NCI-H774 (cell line): Measurements from ENCODE around the gene IRF2BP1.

ENCODE experiments used
- DNase-seq: peaks from one replicate; lab custom pipeline; 2025; lab: John Stamatoyannopoulos, UW

IRF2BP1 gene

GRCh38 chr19:45860359-45861259 lies 25.3 kb downstream of the IRF2BP1 start:
- DNase-seq: no peak

DNA sequence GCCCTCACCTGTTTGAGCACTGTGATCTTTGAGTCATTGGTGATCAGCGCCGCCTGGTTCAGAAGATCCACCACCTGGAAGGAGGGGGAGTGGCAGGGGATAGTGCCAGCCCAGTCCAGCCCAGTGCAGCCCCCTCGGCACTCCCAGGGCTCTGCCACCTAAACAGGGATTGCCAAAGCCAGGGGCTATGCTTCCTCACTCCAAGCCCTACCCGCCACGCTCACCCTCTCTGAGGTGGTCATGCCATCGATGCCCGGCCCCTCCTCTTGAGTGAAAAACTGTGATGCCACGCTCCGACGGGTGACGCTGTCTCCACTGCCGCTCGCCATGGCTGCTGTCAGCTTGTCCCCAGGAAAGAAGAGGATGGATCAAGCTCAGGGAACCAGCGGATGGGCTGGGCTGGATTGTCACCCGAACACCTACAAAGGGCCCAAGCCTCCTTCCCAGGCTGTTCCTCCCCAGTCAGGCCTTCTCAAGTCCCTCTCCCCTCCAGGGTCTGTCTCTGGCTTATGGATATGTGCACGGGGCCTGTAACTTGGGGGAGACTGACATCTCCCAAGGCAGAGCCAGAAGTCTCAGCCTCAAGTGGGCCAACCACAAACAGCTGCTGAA lies 31.7 kb downstream of the IRF2BP1 start:
- no peak for DNase-seq

DNA sequence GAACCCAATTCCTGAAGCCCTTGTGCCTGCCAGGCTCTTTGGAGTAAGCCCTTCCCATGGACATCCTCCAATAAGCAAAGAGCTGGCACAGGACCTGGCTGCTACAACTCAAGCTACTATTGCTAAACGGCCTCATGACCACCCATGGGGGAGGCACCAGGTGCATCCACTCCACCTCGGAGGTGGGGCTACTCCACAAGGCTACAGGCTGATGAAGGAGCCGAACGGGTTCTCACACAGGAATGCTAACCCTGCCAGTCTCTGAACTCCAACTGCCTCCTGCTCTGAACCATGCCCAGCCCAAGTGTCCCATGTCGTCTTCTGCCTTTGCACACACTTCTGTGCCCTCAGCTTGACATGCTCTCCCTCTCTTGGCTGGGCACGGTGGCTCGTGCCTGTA lies 33.0 kb downstream of the IRF2BP1 start:
- DNase-seq: no peak

GRCh38 chr19:45852145-45852750 lies 33.7 kb downstream of the IRF2BP1 start:
- DNase-seq: no peak

- no peak for DNase-seq
Measured at GRCh38 chr19:45848922-45849321, 37.0 kb downstream of the IRF2BP1 start.

DNA sequence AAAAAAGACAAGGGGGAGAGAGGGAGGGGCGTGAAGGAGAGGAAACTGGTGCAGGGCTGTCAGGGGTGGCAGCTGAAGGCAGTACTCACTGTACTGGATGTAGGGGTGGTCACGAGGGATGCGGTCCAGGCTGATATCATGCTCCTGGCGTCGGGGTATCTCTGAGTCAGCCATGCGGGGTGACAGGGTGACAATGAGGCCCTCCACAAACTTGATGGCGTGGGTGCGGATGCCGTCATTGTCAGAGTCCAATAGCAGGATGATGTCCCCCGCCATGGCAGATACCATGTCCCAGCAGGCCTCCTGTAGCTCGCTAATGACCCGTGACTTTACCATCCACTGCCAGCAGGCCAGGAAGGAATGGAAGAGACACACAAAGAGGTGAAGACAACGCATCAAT lies 38.3 kb downstream of the IRF2BP1 start:
- DNase-seq: no peak

DNA sequence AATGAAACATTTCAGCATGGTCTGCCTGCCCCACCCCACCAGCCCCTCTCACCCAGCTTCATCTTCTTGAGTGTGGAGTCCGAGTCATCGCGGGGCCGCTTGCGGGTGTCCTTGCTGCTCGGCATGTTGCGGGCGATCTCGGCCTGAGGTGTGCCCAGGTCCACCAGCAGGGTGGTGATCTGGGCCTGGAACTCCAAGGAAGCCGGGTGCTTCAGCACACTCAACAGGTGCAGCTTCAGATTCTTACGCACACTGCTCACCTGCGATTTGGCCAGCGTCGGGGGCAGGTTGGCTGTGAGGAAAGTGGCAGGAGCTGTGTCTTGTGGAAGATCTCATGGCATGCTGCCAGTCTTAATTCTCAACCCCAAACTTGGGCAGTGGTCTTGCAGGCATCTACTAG lies 43.7 kb downstream of the IRF2BP1 start:
- no peak for DNase-seq

DNA sequence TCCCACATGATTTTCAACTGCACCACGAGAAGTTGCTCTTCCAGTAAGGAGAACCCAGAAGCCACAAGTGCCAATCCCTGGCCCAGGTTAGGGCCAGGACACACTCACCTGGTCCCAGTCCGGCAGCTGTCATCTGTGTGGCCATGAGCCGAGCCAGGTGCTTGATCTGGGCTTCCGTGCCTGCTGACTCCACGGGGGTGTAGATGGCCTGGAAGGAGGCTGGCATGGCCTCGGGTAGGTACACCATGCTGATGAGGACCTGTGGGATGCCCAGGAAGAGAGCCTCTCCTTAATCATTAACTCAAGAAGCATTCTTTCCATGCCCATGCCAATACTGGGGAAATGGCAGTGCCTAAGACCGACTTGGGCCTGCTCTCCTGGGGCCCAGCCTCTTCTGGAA lies 51.0 kb downstream of the IRF2BP1 start:
- DNase-seq: no peak
